Measurements from ENCODE around the gene ARFGEF2. TPM values are rescaled to one million over a fixed set of nuclear protein-coding genes. Genes with fewer than 3 reads are reported as not detected.
"Not testable (repeated sequence)": the region's sequence is repeated elsewhere in the genome, so short reads cannot be mapped to it uniquely, and the experiment has no call there.

ARFGEF2 gene
- total RNA-seq, 4 donors from 2014 or later, result 27.2 to 45.1 (median 35.3) TPM

DNA sequence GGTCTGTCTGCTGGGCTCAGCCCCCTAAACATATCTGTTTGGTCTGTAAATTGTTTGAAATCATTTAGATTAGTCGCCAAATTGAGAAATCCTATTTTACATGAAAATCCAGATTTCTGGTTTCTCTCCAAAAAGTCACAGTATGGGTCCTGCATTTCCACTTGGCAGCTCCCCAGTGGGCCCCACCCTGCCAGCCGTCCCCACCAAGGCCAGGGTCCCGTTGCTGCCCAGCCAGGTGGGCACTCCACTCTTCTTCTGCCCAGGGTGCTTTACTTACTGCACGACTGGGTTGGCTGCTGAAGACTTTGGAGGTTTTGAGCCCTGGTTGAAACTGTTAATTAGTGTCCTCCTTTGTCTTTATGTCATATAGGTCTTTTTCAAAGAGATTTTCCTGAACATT is 50.4 kb downstream of the ARFGEF2 start:
- H3K4me3 ChIP-seq (ENCODE audit: low read depth, poor library complexity, severe bottlenecking), result no peak overlapping the region
- intact Hi-C loops (cut with DNase I; ENCODE audit: low total_unique reads), result no loop called here
- 57 to 83% methylated on average over 4 of the region's 4 CpGs for WGBS, 2 donors
- TF ChIP-seq POLR2A (IDR thresholded peaks at IDR 0.05), result no peak
- TF ChIP-seq CTCF (IDR thresholded peaks at IDR 0.05), result no peak
- DNase-seq (ENCODE audit: low spot score in 2 of 2), result no peak

GRCh38 chr20:48972816-48973215 is 51.3 kb downstream of the ARFGEF2 start:
- H3K4me3 ChIP-seq (ENCODE audit: low read depth, poor library complexity, severe bottlenecking), result no peak overlapping the region
- TF ChIP-seq CTCF (IDR thresholded peaks at IDR 0.05), result no peak
- TF ChIP-seq POLR2A (IDR thresholded peaks at IDR 0.05), result no peak
- intact Hi-C loops (cut with DNase I; ENCODE audit: low total_unique reads), result no loop called here
- WGBS, 2 donors, result 85 to 89% methylated on average over 3 of the region's 3 CpGs
- no peak for DNase-seq (ENCODE audit: low spot score in 2 of 2)

GRCh38 chr20:48975955-48976354 is 54.4 kb downstream of the ARFGEF2 start:
- WGBS, 2 donors, result 72 to 79% methylated on average over 9 of the region's 9 CpGs
- TF ChIP-seq POLR2A (IDR thresholded peaks at IDR 0.05) (no peak), CTCF (IDR thresholded peaks at IDR 0.05) (no peak)
- no peak for DNase-seq (ENCODE audit: low spot score in 2 of 2)
- H3K4me3 ChIP-seq (ENCODE audit: low read depth, poor library complexity, severe bottlenecking), result no peak overlapping the region
- intact Hi-C loops (cut with DNase I; ENCODE audit: low total_unique reads), result no loop called here

GRCh38 chr20:48979980-48980379 is 58.5 kb downstream of the ARFGEF2 start:
- WGBS, 2 donors, result 89 to 96% methylated on average over 2 of the region's 2 CpGs
- intact Hi-C loops (cut with DNase I; ENCODE audit: low total_unique reads); DNase-seq (ENCODE audit: low spot score in 2 of 2); H3K4me3 ChIP-seq (ENCODE audit: low read depth, poor library complexity, severe bottlenecking): not testable (repeated sequence)

DNA sequence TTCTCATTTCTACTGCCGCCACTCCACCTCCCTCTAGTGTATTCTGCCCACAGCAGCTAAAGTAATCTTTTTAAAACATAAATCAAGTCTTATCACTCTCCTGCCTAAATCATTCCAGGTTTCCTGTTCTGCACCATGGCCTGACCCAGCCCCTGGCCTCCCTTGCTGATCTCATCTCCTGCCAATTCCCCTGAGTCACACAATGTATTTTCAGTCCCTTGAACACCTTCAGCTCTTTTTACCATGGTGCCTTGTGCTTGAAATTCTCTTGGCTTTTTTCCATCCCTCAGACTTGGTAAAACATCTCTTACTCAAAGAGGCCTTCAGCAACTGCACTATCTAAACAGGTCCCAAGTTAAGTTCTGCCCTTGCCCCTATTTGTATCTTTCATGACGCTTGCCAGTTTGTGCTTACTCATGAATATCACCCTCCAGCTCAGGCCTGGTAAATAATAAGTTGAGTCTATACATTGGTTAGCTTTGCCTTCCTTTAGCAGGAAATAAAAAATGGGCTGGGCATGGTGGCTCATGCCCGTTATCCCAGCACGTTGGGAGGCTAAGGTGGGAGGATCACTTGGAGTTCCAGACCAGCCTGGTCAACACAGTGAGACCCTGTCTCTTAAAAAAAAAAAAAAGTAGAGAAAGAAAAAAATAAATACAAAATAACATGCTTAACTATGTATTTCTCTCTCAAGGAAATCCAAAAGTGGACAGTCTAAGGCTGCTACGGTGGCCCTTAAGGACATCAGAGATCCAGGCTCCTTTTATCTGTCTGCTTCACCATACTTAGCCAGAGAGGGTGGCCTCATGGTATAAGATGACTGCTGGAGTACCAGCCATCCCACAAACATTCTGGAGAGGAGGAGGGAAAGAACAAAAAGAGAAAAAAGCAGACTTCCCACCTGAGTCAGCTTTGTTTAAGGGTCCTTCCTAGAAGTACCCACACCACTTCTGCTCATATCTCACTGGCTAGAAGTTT is 62.2 kb downstream of the ARFGEF2 start:
- TF ChIP-seq POLR2A (IDR thresholded peaks at IDR 0.05) (no peak), CTCF (IDR thresholded peaks at IDR 0.05) (no peak)
- no peak for DNase-seq (ENCODE audit: low spot score in 2 of 2)
- 66 to 72% methylated on average over 5 of the region's 5 CpGs for WGBS, 2 donors
- intact Hi-C loops (cut with DNase I; ENCODE audit: low total_unique reads), result no loop called here
- H3K4me3 ChIP-seq (ENCODE audit: low read depth, poor library complexity, severe bottlenecking), result no peak overlapping the region

DNA sequence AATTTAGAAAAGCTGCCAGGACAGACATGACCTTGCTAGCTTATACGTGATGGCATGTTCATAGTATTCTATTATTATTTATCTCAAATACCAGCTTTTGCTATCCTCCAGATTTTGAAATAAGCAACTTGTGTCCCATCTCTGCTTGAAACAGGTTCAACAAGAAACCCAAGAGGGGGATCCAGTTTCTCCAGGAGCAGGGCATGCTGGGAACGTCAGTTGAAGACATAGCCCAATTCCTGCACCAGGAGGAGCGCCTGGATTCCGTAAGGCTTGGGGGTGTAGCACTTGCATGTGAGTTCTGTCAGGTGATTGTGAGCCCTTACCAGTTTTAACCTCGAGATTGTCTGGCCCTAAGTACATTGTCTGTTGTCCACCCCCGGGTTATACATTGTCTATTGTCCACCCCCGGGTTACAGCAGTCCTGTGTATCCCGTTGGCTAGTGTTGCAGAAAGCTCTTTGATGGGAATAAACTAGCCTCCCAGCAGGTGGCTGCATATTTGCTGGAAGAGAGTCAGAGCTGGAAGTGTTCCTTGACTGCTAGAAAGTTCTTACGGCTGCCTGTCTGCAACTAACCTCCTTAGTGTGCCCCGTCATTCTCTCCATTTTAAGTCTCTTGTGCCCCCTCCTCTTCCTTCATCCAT is 63.2 kb downstream of the ARFGEF2 start:
- 81 to 90% methylated on average over 10 of the region's 10 CpGs for WGBS, 2 donors
- intact Hi-C loops (cut with DNase I; ENCODE audit: low total_unique reads), result no loop called here
- no peak for DNase-seq (ENCODE audit: low spot score in 2 of 2)
- H3K4me3 ChIP-seq (ENCODE audit: low read depth, poor library complexity, severe bottlenecking), result no peak overlapping the region
- TF ChIP-seq CTCF (IDR thresholded peaks at IDR 0.05) (no peak), POLR2A (IDR thresholded peaks at IDR 0.05) (no peak)

Data from lower leg skin (tissue), 4 donors.